ENCODE results near the gene TMED7.
A peak's percentile ranks its signal among the peaks of the same experiment; 100 is the strongest.
"Not testable (repeated sequence)": the region's sequence is repeated elsewhere in the genome, so short reads cannot be mapped to it uniquely, and the experiment has no call there.

TMED7 gene

DNA sequence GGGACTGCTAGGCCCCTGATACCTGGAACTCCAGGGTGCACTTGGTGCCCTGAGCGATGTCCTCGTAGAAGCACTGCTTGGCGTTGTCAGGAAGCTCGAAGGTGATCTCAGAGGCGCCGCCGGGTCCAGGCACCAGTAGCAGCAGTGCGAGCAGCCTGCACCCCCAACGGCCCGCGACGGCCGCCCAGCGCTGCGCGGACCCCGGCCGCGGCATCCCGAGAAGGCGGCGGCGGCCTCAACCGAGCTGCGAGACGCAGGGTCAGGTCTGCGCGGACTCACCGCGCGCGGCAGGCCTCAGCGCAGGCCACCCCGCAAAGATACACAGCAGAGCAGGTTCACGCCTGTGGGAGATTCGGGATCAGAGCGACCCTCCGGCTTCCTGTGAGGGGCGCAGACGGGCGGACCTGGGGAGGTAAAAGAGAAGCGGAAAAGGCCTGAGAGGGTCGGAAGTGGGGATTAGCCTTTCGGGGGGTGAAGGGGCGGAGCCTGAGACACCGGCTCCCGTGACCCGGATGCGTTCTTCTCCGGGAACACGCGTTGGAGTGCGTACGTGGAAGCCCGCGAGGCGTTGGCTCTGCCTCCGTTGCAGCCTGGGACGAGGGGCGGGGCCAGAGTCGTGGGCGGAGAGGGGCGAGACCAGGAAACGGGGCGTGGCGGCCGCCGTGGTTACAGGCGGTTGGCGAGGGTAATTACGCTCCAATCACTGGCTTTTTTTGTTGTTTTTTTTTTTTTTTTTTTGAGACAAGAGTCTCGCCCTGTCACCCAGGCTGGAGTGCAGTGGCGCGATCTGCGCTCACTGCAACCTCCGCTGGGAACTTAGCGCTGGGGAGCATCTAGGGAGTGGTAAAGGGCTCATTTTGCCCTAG is at the start of gene TMED7:
TSS of gene TMED7 (minus strand) at position 458 of the 866 bp plus-strand sequence. CDS start at position 214, 244 bp downstream.
- peak; percentile 100 for DNase-seq

DNA sequence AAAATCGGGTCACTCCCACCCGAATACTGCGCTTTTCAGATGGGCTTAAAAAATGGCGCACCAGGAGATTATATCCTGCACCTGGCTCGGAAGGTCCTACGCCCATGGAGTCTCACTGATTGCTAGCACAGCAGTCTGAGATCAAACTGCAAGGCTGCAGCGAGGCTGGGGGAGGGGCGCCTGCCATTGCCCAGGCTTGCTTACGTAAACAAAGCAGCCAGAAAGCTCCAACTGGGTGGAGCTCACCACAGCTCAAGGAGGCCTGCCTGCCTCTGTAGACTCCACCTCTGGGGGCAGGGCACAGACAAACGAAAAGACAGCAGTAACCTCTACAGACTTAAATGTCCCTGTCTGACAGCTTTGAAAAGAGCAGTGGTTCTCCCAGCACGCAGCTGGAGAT is 48.9 kb upstream of the TMED7 start:
- not testable (repeated sequence) for DNase-seq

DNA sequence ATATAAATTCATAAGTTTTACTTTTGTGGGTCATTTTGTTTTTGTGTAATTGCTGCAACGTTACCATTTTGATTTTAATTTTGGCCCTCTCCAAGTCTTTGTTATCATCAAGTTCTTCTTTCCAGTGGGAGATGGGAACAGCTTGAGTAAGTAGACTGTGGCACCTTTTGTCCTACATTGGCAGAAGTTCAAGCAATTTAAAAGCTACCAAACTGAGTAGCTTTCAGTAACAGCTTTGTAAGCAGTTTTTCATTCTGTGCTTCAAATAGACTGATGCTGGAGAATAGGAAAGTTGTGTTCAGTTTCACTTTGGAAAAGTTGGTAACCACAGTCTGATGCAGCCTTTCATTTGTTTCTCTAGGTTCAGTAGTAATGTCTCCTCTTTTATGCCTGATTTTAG is 47.8 kb upstream of the TMED7 start:
- no peak for DNase-seq

DNA sequence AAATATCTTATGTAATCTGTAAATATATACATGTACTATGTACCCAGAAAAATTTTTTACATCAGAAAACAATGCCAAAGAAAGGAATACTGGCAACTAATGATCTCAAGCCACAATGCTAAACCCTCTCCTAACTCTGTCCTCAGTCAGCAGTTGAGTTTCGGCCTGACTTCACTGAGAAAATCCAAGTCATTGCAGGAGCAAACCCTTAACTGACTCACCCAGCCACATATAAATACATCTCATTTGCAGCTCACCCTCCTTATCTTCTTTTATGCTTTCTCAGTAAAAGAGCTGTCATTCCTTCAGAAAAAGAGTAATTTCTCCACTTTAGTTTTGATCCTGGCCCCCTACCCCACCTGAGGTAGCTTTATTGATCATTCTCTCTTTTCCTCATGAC is 46.1 kb upstream of the TMED7 start:
- no peak for DNase-seq

DNA sequence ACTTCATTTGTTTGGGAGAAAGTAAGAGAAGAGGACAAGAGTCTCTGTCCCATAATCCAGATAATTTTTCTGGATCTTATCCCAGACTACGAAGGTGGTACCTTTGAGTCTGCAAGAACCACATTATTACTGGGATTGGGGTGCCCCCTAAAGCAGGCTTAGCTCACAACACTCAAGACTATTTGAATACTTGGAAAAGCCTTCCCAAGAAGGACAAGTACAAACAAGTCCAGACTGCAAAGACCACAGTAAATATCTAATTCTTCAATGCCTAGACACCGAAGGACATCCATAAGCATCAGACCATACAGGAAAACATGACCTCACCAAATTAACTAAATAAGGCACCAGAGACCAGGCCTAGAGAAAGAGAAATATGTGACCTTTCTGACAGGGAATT is 40.2 kb upstream of the TMED7 start:
- no peak for DNase-seq

DNA sequence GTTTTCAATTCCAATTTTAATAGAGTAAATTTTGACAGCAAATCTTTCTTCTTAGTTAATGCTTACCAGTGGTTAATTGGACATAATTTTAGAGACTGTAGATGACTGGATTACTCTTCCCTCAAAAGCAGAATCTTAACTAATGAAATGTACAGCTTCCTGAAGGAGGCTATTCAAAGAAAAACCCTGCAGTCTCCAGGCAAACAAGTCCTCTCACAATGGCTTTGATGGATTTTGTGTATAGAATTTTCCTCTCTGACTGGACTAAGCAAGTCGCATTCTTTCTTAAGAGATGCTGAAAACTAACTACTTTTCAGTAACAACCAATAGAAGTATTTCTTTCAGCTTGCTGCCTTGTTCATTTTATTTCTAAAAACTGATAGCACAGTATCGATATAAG is 35.7 kb upstream of the TMED7 start:
- no peak for DNase-seq

DNA sequence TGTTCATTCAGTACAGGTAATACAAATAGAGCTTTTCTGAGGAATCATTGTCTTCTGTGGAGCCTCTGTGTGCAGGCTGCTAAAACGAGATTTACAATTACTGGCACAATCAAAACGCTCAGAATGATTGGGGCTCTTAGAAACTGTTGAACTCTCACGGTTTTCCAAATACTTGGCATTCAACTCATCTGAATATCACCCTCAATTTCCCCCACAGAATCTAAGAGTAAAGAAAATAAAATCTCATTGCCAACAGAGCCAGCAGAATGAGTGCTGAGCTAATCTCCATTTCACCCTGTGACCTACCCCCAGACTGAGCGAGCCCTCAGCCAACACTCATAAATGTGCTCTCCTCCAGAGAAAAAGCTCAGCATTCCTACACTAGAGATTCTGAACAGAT is 35.3 kb upstream of the TMED7 start:
- DNase-seq = no peak

DNA sequence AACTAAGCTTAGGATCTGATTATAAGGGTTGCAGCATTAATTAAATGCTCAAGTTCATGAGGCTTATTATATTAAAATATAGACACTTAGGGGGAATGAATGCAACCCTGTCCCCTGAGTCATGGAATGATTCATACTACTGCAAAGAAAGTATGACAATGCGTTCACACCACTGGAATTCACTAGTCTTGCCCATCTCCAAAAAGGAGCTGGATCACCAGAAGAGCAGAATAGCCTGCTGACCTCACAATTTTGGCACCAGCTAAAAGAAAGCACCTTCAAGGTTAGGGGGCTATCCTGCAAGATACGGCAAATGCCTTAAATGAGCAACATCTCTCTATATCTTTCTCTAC is 32.0 kb upstream of the TMED7 start:
- no peak for DNase-seq

DNA sequence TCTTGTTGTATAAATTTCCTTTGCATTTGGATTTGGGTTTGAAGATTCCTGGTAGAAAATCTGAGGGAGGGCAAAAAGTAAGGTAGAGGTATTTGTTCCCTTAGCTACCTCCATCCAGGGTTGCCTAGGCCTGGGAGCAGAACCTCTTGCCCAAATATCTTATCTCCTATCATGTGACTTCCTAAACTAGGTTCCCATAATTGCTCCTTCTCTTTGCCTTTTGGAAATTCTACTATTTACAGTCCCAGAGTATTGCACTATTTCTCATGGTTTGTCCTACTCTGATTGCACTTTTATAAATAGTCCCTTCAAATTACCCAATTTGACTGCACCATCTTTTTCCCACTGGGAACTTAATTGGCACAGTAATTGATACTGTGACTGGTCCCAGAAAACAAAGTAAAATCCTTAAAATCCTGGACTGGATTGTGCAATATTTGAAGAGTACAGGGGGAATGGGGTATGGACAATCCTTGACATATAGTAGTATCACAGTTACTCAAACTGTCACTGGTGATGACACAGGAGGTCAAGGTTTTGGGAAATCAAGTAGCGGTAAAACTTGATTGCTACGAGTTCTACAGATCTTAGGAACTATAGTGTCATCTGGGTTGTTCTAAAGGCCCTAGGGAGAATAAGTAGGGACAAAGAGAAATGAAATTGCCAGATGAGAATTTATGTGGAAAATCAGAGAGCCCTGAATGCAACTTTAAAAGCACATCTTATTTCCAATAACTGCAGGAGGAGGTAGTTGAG is 31.5 kb upstream of the TMED7 start:
- DNase-seq = no peak

DNA sequence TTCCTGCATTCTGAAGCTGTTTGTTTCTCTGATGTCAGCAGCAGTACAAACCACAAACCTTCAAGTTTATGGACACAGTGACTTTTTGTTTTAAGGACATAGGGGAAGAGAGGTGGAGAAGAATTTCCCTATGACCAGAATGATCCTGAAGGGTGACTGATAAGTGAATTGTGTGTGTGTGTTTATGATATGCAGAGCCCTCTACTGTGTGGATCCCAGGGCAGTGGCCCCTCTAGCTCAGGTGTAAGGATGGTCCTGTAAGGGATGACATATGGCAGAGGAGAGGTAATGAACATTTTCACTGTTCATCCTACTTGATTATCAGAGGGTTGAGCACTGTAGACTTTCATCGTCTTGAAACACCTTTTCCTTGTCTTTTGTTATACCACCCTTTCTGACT is 30.6 kb upstream of the TMED7 start:
- no peak for DNase-seq

DNA sequence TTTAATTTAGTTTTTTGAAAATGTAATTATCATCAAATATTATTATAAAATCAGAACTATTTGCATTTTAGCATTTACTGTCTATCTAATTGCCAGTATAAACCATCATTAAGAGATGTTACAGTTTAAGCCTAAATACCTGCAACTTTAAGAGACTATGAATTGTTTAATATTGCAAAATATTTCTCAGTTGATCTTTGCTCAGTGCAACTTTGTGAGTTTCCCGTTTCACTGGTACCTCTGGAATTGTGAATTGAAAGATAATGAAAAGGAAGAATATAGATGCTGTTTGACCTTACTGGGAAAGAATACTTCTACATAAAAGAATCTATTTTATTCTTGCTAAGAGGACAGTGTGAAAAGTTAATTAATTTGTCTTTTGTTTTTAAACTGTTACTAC is 30.2 kb upstream of the TMED7 start:
- no peak for DNase-seq

DNA sequence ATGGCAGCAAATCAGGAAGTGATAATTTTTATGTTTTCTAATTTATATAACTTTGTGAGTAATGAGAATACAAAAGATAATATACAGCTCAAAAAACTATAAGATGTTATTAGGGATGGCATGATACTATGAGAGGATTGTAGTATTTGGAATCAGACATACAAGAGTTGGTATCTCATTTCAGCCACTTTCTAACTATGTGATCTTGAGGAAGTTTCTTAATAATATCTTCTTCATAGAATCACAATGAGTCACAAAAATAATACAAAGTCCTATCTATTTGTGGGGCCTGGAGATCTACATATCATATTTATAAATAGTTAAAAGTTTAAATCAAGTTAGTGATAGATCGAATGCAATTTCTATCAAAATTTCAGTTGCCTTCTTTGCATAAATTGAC is 23.7 kb upstream of the TMED7 start:
- no peak for DNase-seq

DNA sequence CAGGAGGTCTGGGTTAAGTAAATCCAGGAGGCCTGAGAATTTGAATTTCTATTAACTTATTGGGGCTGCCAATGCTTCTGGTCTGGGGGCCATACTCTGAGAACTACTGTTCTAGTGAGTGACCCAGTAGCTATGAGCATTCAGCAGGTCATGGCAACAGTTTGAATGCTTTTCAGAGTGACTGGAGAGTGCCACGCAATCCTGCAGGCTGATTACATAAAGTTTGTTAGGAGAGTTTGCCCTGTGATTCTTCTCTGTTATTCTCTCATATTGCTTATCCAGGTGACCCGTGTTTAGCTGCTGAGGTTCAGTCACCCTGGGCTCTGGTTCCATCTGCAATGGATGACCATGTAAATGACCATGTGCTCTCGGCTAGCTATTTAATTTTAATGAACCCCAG is 22.2 kb upstream of the TMED7 start:
- DNase-seq = no peak

DNA sequence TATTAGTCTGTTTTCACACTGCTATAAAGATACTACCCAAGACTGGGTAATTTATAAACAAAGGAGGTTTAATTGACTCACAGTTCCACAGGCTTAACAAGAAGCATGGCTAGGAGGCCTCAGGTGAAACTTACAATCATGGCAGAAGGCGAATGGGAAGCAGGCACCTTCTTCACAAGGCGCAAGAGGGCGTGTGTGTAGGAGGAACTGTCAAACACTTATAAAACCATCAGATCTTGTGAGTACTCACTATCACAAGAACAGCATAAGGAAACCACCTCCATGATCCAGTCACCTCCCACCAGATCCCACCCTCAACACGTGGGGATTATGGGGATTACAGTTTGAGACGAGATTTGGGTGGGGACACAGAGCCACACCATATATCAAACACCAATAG is 19.6 kb upstream of the TMED7 start:
- not testable (repeated sequence) for DNase-seq

DNA sequence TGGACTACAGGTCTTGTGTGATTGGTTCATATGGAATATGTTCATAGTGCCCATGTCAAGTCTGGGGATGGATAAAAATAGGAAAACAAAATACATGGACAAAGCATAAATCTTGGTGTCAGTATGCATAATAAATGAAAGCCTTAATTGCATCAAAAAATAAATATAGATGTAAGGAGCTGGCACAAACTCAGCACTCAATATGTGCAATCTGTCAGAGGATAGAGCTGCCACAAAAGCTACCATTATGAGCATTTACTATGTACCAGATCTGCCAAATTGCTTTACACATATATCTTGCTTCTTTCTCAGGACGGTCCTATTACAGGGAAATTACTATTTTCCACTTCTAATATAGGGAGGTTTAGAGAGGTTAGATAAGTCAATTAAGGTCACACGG is 18.2 kb upstream of the TMED7 start:
- no peak for DNase-seq

DNA sequence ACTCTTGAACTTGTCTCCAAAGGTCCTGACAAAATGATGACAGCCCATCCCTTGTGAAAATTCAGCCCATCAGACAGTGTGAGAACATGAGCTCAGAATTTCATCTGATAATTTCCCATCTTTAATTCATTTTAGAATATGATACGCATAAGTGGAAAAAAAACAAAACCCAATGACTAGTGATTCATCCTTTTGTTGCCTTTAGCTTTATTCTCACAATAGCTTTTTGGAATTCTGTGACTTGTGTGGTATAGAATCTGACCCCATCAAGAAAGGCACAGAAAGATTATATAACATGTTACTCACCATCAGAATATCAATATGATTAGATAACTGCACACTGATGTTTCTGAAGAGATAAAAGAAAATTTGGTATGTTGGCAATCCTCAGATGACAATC is 16.1 kb upstream of the TMED7 start:
- DNase-seq = no peak

DNA sequence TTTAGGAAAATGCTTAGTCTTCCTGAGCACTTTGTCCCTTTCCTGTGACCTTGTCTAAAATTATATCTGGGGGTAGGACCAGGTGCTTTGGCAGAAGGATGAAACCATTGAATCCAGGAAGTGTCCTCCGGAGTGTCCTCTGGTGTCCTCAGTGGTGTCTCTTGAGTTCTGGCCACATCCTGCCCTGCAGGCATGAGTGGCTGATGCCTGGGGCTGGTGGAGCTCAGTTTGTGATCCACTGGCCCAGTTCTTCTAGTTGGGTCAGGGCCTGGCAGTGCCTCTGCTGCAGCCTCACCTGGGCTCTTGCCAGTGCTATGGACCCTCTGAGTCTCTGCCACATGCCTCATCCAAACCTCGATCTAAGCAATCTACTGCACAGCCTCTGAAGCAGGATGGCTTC is 14.4 kb upstream of the TMED7 start:
- DNase-seq = no peak

DNA sequence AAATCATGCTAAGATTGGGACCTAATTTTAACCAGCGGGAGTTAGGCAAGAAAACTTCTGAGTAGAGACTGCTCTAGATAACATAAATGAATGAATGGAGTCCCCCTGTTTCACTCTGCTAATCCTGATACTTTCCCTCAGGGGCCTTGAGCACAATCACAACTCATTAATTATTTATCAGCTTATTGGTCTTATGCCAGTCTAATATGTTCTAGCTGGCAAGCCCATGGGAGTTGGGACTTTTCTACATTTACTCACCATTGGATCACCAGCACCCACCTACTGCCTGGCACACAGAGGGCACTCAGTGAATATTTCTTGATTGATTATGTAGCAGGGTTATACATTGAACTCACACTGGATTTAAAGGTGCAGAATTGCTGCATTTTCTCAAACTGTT is 13.5 kb upstream of the TMED7 start:
- DNase-seq = no peak

DNA sequence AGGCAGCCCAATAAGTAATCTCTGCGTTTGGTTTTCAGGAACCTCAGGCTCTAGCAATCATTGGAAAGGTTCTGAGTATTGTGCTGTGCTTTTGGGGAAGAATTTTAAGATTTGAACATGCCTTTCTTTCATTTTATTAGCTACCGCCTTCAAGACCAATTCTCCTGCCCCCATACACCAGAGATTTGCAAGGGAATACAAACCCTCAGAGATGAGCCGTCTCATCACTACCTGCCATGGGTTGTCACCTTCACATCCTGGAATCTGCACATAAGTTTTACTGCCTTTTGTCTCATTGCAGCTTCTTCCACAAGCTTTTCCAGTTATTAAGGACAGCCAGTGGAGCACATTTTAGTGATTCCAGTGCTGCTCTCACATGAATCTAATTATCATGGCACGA is 11.7 kb upstream of the TMED7 start:
- no peak for DNase-seq

DNA sequence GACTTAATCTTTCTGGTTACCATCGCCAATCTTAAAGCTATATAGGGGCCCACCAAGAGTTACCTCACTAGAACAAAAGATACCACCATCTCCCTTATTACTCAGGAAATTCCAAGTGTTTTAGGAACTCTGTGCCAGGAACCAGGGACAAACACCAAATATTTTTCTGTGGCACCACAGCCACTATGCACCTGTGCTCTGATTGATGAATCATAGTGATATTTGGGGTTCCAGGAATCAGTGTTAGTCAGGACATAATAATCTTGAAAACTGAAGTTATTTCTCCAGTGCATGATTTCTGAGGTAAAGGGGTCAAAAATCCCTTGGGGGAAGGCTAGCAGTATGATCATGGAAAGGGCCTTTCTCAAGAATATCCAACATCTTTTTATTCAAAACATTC is 10.2 kb upstream of the TMED7 start:
- no peak for DNase-seq

DNA sequence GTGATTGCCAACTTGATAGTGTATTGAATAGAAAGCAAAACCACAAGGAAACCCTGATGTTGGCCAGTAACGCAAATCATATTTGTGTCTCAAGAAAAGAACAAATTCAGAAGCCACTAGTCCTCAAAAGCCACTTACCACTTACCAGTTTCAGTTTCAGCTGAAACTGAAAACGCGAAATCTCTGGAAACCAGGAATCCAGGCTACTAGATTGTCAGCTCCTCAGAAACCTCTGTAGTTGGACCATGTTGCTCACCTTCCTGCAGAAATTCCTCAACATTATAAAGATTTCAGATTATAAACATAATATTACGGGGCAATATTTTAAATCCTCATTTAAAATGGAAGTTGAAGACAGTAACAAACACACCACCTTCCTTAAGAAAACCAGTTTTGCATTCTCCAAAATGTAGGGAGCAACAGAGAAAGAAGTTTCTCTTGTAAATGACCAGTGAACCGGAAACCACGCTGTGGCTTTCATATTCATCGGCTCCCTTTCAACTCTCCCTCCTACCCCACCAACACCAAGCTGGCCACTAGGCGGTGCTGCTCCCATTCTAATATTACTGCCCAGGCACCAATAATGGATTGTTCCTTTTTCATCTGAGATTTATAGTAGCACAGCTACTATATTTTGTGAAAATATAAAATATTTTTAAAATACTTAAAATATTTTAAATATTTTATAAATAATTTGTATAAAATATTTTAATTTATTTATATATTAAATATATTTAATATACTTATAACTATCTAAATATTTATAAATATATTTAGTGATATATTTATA is 8.7 kb upstream of the TMED7 start:
- peak; percentile 85 for DNase-seq

DNA sequence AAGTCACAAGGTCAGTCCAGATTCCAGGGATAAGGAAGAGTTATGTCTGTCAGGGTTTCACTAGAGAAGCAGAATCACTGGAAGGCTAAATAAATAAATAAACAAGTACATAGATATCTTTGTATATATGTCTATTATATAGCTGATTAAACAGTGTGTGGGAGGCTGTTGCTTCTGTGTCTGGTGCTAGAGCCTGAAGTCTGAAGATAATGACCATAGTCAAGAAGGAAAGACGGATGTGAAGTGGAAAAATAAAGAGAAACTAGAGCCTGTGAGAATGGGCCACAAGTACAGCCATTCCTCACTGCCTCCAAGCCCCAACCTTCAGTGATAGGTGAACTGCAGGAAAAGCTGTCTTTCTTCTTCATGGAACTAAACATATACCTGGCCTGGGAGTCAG is 4.1 kb upstream of the TMED7 start:
- no peak for DNase-seq

DNA sequence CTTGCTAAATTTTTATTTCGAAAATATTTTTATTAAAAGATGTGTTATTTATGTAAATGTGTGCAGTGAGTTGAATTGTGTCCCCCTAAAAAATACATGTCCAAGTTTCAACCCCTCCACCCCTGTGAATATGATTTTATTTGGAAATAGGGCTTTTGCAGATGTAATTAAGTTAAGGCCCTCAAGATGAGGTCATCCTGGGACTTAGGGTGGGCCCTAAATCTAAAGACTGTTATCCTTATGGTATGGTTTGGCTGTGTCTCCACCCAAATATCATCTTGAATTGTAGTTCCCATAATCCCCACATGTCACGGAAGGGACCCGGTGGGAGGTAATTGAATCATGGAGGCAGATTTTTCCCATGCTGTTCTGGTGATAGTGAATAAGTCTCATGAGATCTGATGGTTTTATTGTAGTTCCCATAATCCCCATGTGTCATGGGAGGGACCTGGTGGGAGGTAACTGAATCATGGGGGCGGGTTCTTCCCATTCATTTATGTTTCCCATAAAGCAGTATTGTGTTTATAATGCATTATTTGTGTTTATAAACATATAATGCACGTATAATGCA is 1.5 kb upstream of the TMED7 start:
- DNase-seq = no peak

All from activated naive CD4-positive, alpha-beta T cell treated with Interleukin-2 at 50 U/mL for 16 hours (primary cell).